Endothelial cell of umbilical vein (primary cell): ENCODE data around the gene SLC6A2. TPM values are rescaled to one million over a fixed set of nuclear protein-coding genes. Genes with fewer than 3 reads are reported as not detected.

Experiments
- BruUV-seq: library from RNA; stranded (reverse); fragments of 400-500 nt; replicated peaks from 2 replicates; lab custom pipeline; 2021; lab: Mats Ljungman, UMichigan
- CTCF ChIA-PET: fragments of 300-600, 350-600 bp; sonication (Branson Sonifier 250); formaldehyde crosslinking; loops from one replicate; lab custom pipeline; 2021; ENCODE audit warnings: antibody characterized with exemption, inconsistent platforms; lab: Charles Lee
- POLR2A ChIA-PET: fragments of 300-600, 350-600 bp; sonication (Branson Sonifier 250); formaldehyde crosslinking; loops from one replicate; lab custom pipeline; 2021; ENCODE audit warnings: antibody characterized with exemption, inconsistent platforms; lab: Charles Lee
- DNase-seq: peaks from one replicate; pipeline ENCODE4 v3.0.0-alpha.2; 2011; ENCODE audit warnings: low read depth, low spot score
- FAIRE-seq: peaks from 2 replicates; lab custom pipeline; 2011; peaks lifted over from hg19 to GRCh38; lab: Jason Lieb, UNC
- H2AFZ ChIP-seq: 2 replicates; pipeline ENCODE4 v1.6.0; 2012; ENCODE audit warnings: low read depth, low read length, control low read depth, inconsistent platforms
- H3K27ac ChIP-seq: 2 replicates; pipeline ENCODE4 v1.5.1; 2011; ENCODE audit warnings: low read depth, mild to moderate bottlenecking, control low read depth, low read length, moderate library complexity; ENCODE audit not compliant: insufficient read depth
- H3K27me3 ChIP-seq, 2 experiments: 2 replicates each; pipeline versions ENCODE4 v1.6.0 to v1.6.1; 2011; ENCODE audit warnings: low read length in 2 of 2, mixed read lengths in 1 of 2; ENCODE audit not compliant: control insufficient read depth in 2 of 2, insufficient read depth in 2 of 2
- H3K36me3 ChIP-seq, 2 experiments: 2 replicates in 1 of 2; 3 replicates in 1 of 2; pipeline ENCODE4 v1.5.1; 2011; ENCODE audit warnings: low read length in 2 of 2, mild to moderate bottlenecking in 1 of 2, moderate library complexity in 1 of 2; ENCODE audit not compliant: control insufficient read depth in 2 of 2, insufficient read depth in 2 of 2; ENCODE audit errors: extremely low read depth in 1 of 2
- H3K4me1 ChIP-seq: 3 replicates; pipeline ENCODE4 v1.5.1; 2011; ENCODE audit warnings: mild to moderate bottlenecking, low read length; ENCODE audit not compliant: control insufficient read depth, insufficient read depth; ENCODE audit errors: extremely low read depth
- H3K4me2 ChIP-seq: 2 replicates; pipeline ENCODE4 v1.6.1; 2011; ENCODE audit warnings: low read length, control low read depth, mixed read lengths; ENCODE audit not compliant: insufficient read depth
- H3K4me3 ChIP-seq, 3 experiments: fragments of 200-600 bp in 1 of 3; sonication (generic), shearing (Covaris generic) in 1 of 3; replicated peaks in 1 of 3; 2 replicates each; pipeline ENCODE4 v1.5.1; 2011 to 2016; ENCODE audit warnings: control low read depth in 3 of 3, low read length in 3 of 3, mild to moderate bottlenecking in 2 of 3, inconsistent platforms in 1 of 3, low read depth in 1 of 3, moderate library complexity in 1 of 3; ENCODE audit not compliant: insufficient read depth in 1 of 3
- H3K79me2 ChIP-seq: 2 replicates; pipeline ENCODE4 v1.6.0; 2012; ENCODE audit warnings: low read length, inconsistent platforms; ENCODE audit not compliant: control insufficient read depth, insufficient read depth
- H3K9ac ChIP-seq: replicated peaks from 2 replicates; pipeline ENCODE3; 2011; ENCODE audit warnings: low read length, control low read depth; ENCODE audit not compliant: insufficient read depth; ENCODE audit errors: extremely low read depth
- H3K9me1 ChIP-seq: replicated peaks from 3 replicates; pipeline ENCODE4 v1.6.0; 2011; ENCODE audit warnings: mild to moderate bottlenecking, low read length; ENCODE audit not compliant: control insufficient read depth, insufficient read depth; ENCODE audit errors: extremely low read depth
- H3K9me3 ChIP-seq: replicated peaks from 2 replicates; pipeline ENCODE4 v1.5.1; 2012; ENCODE audit warnings: low read length, inconsistent platforms; ENCODE audit not compliant: control insufficient read depth, insufficient read depth
- H4K20me1 ChIP-seq: replicated peaks from 2 replicates; pipeline ENCODE3; 2011; ENCODE audit warnings: mild to moderate bottlenecking, low read length; ENCODE audit not compliant: control insufficient read depth, insufficient read depth; ENCODE audit errors: extremely low read depth
- CTCF ChIP-seq, 2 donors: IDR thresholded peaks; 1 replicate in 1 of 2; 2 replicates in 1 of 2; pipeline ENCODE4 v1.5.1; 2011; ENCODE audit warnings: low read length in 2 of 2, mild to moderate bottlenecking in 2 of 2, moderate library complexity in 2 of 2, control low read depth in 1 of 2, inconsistent platforms in 1 of 2, low read depth in 1 of 2; ENCODE audit not compliant: insufficient read depth in 1 of 2; ENCODE audit errors: extremely low read depth in 1 of 2
- EZH2 ChIP-seq: IDR thresholded peaks from 2 replicates; pipeline ENCODE4 v1.6.1; 2012; ENCODE audit warnings: borderline replicate concordance, low read depth, mild to moderate bottlenecking, moderate library complexity, low read length, inconsistent platforms; ENCODE audit not compliant: severe bottlenecking
- FOS ChIP-seq: IDR thresholded peaks from 2 replicates; pipeline ENCODE4 v1.6.1; 2011; ENCODE audit warnings: mild to moderate bottlenecking, low read length, moderate library complexity, borderline replicate concordance; ENCODE audit not compliant: insufficient read depth
- GATA2 ChIP-seq: IDR thresholded peaks from 2 replicates; pipeline ENCODE4 v1.7.0; 2011; ENCODE audit warnings: low read depth, mild to moderate bottlenecking, moderate library complexity, mixed read lengths, low read length; ENCODE audit not compliant: insufficient read length, insufficient read depth
- JUN ChIP-seq: IDR thresholded peaks from 2 replicates; pipeline ENCODE4 v1.6.1; 2011; ENCODE audit warnings: borderline replicate concordance, low read depth; ENCODE audit not compliant: insufficient read length, insufficient read depth
- MAX ChIP-seq: IDR thresholded peaks from 2 replicates; pipeline ENCODE4 v1.6.1; 2011; ENCODE audit not compliant: insufficient read depth, insufficient read length
- MYC ChIP-seq: IDR thresholded peaks from one replicate; pipeline ENCODE4 v1.6.1; 2011; ENCODE audit warnings: mild to moderate bottlenecking, low read depth, low read length
- POLR2A ChIP-seq: IDR thresholded peaks from 2 replicates; pipeline ENCODE4 v1.6.1; 2012; ENCODE audit warnings: low read depth, mild to moderate bottlenecking, control low read depth, low read length
- POLR2AphosphoS5 ChIP-seq: IDR thresholded peaks from 2 replicates; pipeline ENCODE4 v1.6.1; 2012; ENCODE audit warnings: low read depth, mild to moderate bottlenecking, control low read depth, low read length, moderate library complexity; ENCODE audit not compliant: insufficient read depth
- dilution Hi-C: fragments of 300-500 bp; cut with MboI; formaldehyde crosslinking; loops from one replicate; pipeline ENCODE4 v1.15.0; 2019; ENCODE audit warnings: low sequenced_read_pairs; ENCODE audit not compliant: extremely low pct_ligation_motif_present
- intact Hi-C: fragments of 100-400 bp; cut with micrococcal nuclease; formaldehyde crosslinking; loops from one replicate; pipeline ENCODE4 v1.10.0; 2022
- polyA plus RNA-seq, 4 experiments: library from polyadenylated mRNA; depleted of rRNA in 3 of 4; stranded (reverse) in 3 of 4; unstranded in 1 of 4; fragments of >200 nt; gene quantifications; 2 replicates each; pipeline versions ENCODE4 v1.2.1 to v1.2.3, GENCODE V29; 2011 to 2012; ENCODE audit warnings: missing spikeins in 1 of 4
- total RNA-seq: library from RNA; stranded (reverse); gene quantifications from 2 replicates; pipeline ENCODE4 v1.2.3, GENCODE V29; 2021

SLC6A2 gene
- total and polyA plus RNA-seq, 2 donors (not counting 3 experiments of a cell fraction or from before 2014, with no cell fraction given): not detected

- no TSS peak for BruUV-seq
- Histone ChIP-seq H3K79me2 (no peaks in the 10 kb centered on the region), H3K9ac (no peak overlapping the region), H2AFZ (no peak overlapping the region), H3K4me3 (no peak overlapping the region), H3K9me3 (no peaks in the 10 kb centered on the region), H3K4me2 (no peak overlapping the region), H3K36me3 (no peaks in the 10 kb centered on the region), H3K27me3 (peaks cover 10 to 14% of the 10 kb centered on the region in 2 experiments), H3K27ac (no peak overlapping the region), H3K4me1 (peaks cover under 1% of the 10 kb centered on the region), H4K20me1 (no peaks in the 10 kb centered on the region), H3K9me1 (no peaks in the 10 kb centered on the region)
- TF ChIP-seq POLR2AphosphoS5 (no peak), GATA2 (no peak)
- intact Hi-C loops (no loop called here), dilution Hi-C loops (no loop called here)
- FAIRE-seq (no peak), DNase-seq (no peak)
- POLR2A ChIA-PET: no interaction called here
- CTCF ChIA-PET: no interaction called here
These were observed 6.8 kb downstream of the SLC6A2 start for GRCh38 chr16:55662644-55663031.

- Histone ChIP-seq H3K9me1 (no peaks in the 10 kb centered on the region), H3K4me3 (no peak overlapping the region), H3K27me3 (peaks cover 10% of the 10 kb centered on the region in 2 experiments), H3K36me3 (no peaks in the 10 kb centered on the region), H3K4me1 (peaks cover 6% of the 10 kb centered on the region), H3K9me3 (no peaks in the 10 kb centered on the region), H3K4me2 (no peak overlapping the region), H3K9ac (no peak overlapping the region), H2AFZ (no peak overlapping the region), H3K79me2 (no peaks in the 10 kb centered on the region), H4K20me1 (no peaks in the 10 kb centered on the region), H3K27ac (no peak overlapping the region)
- dilution Hi-C loops (no loop called here), intact Hi-C loops (no loop called here)
- FAIRE-seq: no peak
- no TSS peak for BruUV-seq
- CTCF ChIA-PET: interaction anchor here (0.8 kb wide), 1 partner anchor 20 kb away, joined by 4 read pairs; no protein-coding TSS in a partner anchor
- POLR2A ChIA-PET: no interaction called here
- DNase-seq: no peak
- TF ChIP-seq POLR2AphosphoS5 (no peak), CTCF (IDR thresholded peaks at IDR 0.05; ENCODE audit: extremely low read depth in 1 of 2, insufficient read depth in 1 of 2, low read depth in 1 of 2, low read length in 2 of 2) (no peak), EZH2 (no peak), MAX (no peak), POLR2A (no peak), GATA2 (no peak), MYC (no peak), JUN (no peak), FOS (no peak)
These were observed 7.4 kb downstream of the SLC6A2 start for GRCh38 chr16:55663225-55663624.
